ENCODE data around the gene GTPBP3. TPM values are rescaled to one million over a fixed set of nuclear protein-coding genes. Genes with fewer than 3 reads are reported as not detected.

Gene GTPBP3
- total and polyA plus RNA-seq, 9 of the 15 experiments (the other 6 are each of a cell fraction or from before 2014, with no cell fraction given) = 4.9 to 124 (median 22.6) TPM

- TF ChIP-seq ZBTB5 (IDR thresholded peaks at IDR 0.05) (peak; percentile 69; the same call in 1 of the 2 replicates), ZNF239 (CRISPR knock-in tag; IDR thresholded peaks at IDR 0.05) (0 out of 2 replicates have a peak, but pooled peaks have one; percentile 8), GATAD2A (IDR thresholded peaks at IDR 0.05) (0 out of 2 replicates have a peak, but pooled peaks have one; percentile 7), KLF10 (CRISPR knock-in tag; IDR thresholded peaks at IDR 0.05) (no peak), ZBTB33 (CRISPR knock-in tag; IDR thresholded peaks at IDR 0.05) (peak; percentile 29; the same call in 1 of the 2 replicates), PML (IDR thresholded peaks at IDR 0.05; ENCODE audit: low read length) (peak; percentile 49; the same call in 1 of the 2 replicates), ATF7 (IDR thresholded peaks at IDR 0.05) (peak; percentile 91)
- TF ChIP-seq, protein P1, sequence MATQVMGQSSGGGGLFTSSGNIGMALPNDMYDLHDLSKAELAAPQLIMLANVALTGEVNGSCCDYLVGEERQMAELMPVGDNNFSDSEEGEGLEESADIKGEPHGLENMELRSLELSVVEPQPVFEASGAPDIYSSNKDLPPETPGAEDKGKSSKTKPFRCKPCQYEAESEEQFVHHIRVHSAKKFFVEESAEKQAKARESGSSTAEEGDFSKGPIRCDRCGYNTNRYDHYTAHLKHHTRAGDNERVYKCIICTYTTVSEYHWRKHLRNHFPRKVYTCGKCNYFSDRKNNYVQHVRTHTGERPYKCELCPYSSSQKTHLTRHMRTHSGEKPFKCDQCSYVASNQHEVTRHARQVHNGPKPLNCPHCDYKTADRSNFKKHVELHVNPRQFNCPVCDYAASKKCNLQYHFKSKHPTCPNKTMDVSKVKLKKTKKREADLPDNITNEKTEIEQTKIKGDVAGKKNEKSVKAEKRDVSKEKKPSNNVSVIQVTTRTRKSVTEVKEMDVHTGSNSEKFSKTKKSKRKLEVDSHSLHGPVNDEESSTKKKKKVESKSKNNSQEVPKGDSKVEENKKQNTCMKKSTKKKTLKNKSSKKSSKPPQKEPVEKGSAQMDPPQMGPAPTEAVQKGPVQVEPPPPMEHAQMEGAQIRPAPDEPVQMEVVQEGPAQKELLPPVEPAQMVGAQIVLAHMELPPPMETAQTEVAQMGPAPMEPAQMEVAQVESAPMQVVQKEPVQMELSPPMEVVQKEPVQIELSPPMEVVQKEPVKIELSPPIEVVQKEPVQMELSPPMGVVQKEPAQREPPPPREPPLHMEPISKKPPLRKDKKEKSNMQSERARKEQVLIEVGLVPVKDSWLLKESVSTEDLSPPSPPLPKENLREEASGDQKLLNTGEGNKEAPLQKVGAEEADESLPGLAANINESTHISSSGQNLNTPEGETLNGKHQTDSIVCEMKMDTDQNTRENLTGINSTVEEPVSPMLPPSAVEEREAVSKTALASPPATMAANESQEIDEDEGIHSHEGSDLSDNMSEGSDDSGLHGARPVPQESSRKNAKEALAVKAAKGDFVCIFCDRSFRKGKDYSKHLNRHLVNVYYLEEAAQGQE (IDR thresholded peaks at IDR 0.05; ENCODE audit: borderline replicate concordance) = peak; percentile 65
- TF ChIP-seq, protein P1 (CRISPR knock-in tag; IDR thresholded peaks at IDR 0.05; ENCODE audit: low read depth) = no peak; the same call in 1 of the 2 replicates
These were observed at the start of gene GTPBP3 (continued) for GRCh38 chr19:17336872-17337674.
